GM21528 (cell line): ENCODE data around the gene BGN.

Experiments used
- ATAC-seq: cut with Tn5 transposase; IDR thresholded peaks from one replicate; pipeline ENCODE4 v1.9.1; 2021; ENCODE audit warnings: mild to moderate bottlenecking, moderate library complexity; ENCODE audit not compliant: unreplicated experiment, low FRiP score

Gene BGN

DNA sequence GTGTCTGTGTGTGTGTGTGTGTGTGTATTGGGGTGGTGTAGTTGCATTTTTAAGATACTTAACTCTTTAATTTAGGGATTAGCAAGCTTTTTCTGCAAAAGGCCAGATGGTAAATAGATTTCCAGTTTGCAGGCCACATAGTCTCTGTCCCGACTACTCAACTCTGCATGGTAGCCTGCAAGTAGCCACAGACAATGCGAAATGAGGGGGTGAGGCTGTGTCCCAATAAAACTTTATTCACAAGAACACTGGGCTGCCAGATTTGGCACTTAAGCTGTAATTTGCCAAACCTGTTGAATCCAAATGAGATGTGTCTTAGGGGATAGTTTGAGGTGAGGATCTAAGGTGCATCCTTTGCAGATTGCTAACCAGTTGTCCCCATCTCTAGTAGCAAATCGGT lies 29.5 kb downstream of the BGN start:
- ATAC-seq, result no peak

- ATAC-seq, result no peak
Observed at GRCh38 chrX:153525451-153525850, 30.7 kb downstream of the BGN start.

DNA sequence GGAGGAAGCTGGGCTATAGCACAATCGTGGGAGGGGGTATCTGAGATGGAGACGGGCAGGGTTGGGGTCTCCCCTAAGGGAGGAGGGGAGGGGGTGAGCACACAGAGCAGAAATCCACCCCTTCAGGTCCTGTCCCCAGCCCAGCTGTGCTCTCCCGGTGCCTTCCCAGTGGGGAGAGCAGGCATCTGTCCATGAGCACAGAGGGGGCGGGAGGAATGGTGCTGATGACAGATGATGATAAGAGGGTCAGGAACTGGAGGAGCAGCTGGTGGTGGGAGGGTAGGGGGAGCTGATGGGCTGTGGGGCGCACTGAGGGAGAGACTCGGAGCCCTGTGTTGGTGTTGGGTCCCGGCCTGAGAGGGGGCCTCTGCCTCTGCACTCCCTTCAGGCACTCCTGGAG lies 31.3 kb downstream of the BGN start:
- no peak for ATAC-seq

GRCh38 chrX:153526801-153527200 lies 32.0 kb downstream of the BGN start:
- ATAC-seq, result no peak

GRCh38 chrX:153527208-153527607 lies 32.4 kb downstream of the BGN start:
- no peak for ATAC-seq

DNA sequence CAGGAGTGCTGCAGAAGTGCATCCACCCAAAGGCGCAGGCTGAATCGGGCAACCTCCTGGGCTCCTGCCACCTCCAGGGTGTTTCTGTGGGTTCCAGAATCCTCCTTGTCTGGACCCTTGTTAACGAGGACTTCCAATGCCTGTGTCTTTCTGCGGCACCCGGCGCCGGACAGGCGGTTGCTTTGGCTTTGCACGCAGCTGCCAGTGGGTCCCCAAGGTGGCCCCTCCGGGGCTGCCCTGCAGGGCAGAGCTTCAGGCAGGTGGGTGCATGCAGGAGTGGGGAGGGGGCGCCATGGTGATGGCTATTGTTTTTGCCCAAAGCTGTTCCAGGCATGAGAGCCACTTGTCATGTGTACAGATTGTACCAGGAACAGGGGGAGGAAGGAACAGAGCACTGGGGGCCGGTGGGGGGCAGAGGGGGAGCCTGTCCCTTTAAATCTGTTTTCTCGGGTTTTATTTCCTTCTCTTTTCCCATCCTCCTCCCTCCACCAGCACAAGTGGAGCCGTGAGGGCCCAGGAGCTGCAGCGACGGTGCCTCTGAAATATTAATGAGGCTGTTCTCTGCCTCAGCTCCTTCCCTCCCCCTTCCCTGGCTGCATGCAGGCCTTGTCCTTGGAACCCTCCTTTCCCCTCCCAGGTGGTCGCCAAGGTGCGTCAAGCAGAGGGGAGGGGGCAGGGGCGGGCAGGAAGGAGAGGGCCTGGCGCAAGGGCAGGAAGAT lies 35.8 kb downstream of the BGN start:
- no peak for ATAC-seq

GRCh38 chrX:153533091-153533490 lies 38.3 kb downstream of the BGN start:
- ATAC-seq, result no peak

GRCh38 chrX:153537080-153537479 lies 42.3 kb downstream of the BGN start:
- ATAC-seq, result no peak

- no peak for ATAC-seq
Observed at GRCh38 chrX:153537526-153538295, 42.9 kb downstream of the BGN start.

- no peak for ATAC-seq
Observed at GRCh38 chrX:153538424-153538823, 43.6 kb downstream of the BGN start.

- ATAC-seq, result no peak
Observed at GRCh38 chrX:153539171-153539978, 44.6 kb downstream of the BGN start.

- no peak for ATAC-seq
Observed at GRCh38 chrX:153539979-153540358, 45.2 kb downstream of the BGN start.

GRCh38 chrX:153544727-153545126 lies 49.9 kb downstream of the BGN start:
- no peak for ATAC-seq

DNA sequence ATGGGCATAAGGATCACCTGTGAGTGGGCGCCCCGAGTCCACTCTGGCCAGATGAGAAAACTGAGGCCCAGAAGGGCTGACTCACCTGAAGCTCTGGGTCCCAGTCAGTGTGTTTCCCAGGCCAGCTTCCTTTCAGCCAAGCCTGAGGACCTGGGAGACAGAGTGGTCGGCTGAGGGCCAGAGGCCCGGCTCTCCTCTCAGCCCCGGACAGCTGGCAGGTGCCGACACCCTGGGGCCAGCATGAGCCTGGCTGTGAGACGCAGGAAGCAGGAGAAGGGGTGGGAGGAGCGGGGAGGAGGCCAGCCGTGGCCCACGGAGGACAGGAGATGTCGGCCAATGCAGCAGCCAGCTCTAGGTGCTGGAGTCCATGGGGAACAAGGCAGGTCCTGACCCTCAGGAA lies 51.6 kb downstream of the BGN start:
- ATAC-seq, result no peak

GRCh38 chrX:153547195-153547594 lies 52.4 kb downstream of the BGN start:
- ATAC-seq, result no peak

GRCh38 chrX:153549231-153549630 lies 54.5 kb downstream of the BGN start:
- ATAC-seq, result no peak

- no peak for ATAC-seq
Observed at GRCh38 chrX:153549807-153550206, 55.0 kb downstream of the BGN start.

DNA sequence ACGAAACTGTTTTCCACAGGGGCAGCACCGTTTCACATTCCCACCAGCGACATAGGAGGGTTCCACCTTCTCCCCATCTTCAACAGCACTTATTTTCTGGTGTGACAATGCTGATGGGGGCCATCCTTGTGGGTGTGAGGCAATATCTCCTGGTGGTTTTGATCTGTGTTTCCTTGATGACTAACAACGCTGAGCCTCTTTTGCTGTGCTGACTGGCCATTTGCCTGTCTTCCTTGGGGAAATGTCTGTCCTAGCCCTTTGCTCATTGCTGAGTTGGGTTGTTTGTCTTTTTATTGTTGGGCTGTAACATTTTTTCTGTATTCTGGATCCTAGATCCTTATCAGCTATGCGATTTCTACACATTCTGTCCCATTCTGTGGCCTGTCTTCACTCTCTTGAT lies 56.4 kb downstream of the BGN start:
- no peak for ATAC-seq

GRCh38 chrX:153554519-153555167 lies 59.9 kb downstream of the BGN start:
- no peak for ATAC-seq

DNA sequence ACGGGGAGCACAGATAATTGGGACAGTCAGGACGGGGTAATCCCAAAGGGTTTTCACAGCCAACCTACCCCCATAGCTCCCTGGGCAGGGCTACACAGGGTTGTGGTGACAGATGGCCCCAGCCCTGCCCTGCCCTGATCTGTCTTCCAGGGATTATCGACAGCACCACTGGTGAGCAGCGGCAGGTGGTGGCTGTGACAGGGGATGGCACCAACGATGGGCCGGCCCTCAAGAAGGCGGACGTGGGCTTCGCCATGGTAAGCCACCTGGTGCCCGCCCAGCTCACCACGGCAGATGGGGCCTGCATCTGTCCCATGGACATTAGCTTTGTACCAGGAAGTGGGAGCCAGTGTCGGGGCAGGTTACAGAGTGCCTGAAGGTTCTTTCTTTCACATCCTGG lies 62.0 kb downstream of the BGN start:
- ATAC-seq, result no peak
